ENCODE measurements around the gene DAG1.

DNA sequence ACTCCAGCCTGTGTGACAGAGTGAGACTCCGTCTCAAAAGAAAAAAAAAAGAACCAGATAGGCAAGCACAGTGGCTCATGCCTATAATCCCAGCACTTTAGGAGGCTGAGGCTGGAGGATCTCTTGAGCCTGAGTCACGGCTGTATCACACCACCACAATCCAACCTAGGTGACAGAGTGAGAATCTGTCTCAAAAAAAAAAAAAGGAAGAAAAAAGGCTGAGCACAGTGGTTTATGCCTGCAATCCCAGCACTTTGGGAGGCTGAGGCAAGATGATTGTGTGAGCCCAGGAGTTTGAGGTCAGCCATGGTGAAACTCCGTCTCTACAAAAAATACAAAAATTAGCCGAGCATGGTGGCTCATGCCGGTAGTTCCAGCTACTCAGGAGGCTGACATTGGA, 35.3 kb upstream of the DAG1 start:
- no peak for TF ChIP-seq POLR2A (IDR thresholded peaks at IDR 0.05; ENCODE audit: low read length)
- TF ChIP-seq GATA1 (IDR thresholded peaks at IDR 0.05; ENCODE audit: low read depth, low read length), result no peak

Measured in erythroblast (primary cell).